ENCODE data around the gene POLR2I.
A peak's percentile ranks its signal among the peaks of the same experiment; 100 is the strongest.

Gene POLR2I

DNA sequence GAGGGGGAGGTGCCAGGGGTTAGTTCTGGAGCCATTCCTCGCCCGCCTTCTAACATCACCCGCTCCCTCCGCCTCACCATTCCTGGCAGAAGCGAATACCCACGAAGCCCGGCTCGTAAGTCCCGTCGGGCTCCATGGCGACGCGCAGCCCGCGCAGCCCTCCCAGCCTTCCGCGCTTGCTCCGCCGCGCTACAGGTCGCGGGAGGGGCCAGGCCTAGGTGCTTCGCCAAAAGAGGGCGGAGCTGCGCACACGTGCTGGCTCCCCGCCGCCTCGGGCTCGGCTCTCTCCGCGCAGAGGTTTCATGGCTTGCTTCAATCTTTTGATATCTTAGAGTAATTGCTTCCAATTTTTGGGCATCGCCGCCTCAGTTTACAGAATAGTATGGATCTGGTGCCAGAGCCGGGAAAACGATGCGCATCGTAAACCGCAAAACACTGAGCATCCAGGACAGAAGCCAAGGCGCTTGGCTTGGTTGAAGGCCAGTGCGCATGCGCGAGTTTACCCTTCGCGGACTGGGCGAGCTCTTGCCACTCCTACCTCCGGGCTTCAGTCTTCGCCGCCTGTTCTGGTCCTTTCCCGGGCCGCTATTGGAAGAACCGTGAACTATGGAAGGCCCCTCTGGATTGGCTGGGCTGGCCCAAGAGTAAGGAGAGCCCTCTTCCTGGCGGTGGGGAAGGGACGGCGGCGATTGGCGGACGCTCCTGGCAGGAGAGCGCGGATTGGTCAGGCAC is at the start of gene POLR2I:
Gene POLR2I (minus strand): TSS at position 155 of the 732 bp plus-strand sequence. CDS start 19 bp downstream, at position 136.
- Histone ChIP-seq H3K36me3 (ENCODE audit: low read depth) (peaks cover 38% of the 10 kb centered on the region), H3K27ac (ENCODE audit: poor library complexity, severe bottlenecking) (peak within 1 kb of the TSS; percentile 66), H3K9me3 (ENCODE audit: severe bottlenecking) (no peaks in the 10 kb centered on the region), H3K4me3 (ENCODE audit: severe bottlenecking) (peak within 1 kb of the TSS; percentile 63), H3K27me3 (ENCODE audit: insufficient read depth, poor library complexity, severe bottlenecking) (no peaks in the 10 kb centered on the region), H3K4me1 (ENCODE audit: insufficient read depth, poor library complexity, severe bottlenecking) (no peaks in the 10 kb centered on the region)
- DNase-seq (ENCODE audit: low spot score): peak; percentile 100
- peak; percentile 97 for ATAC-seq (ENCODE audit: low read depth)
- TF ChIP-seq, protein P1, sequence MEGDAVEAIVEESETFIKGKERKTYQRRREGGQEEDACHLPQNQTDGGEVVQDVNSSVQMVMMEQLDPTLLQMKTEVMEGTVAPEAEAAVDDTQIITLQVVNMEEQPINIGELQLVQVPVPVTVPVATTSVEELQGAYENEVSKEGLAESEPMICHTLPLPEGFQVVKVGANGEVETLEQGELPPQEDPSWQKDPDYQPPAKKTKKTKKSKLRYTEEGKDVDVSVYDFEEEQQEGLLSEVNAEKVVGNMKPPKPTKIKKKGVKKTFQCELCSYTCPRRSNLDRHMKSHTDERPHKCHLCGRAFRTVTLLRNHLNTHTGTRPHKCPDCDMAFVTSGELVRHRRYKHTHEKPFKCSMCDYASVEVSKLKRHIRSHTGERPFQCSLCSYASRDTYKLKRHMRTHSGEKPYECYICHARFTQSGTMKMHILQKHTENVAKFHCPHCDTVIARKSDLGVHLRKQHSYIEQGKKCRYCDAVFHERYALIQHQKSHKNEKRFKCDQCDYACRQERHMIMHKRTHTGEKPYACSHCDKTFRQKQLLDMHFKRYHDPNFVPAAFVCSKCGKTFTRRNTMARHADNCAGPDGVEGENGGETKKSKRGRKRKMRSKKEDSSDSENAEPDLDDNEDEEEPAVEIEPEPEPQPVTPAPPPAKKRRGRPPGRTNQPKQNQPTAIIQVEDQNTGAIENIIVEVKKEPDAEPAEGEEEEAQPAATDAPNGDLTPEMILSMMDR (IDR thresholded peaks at IDR 0.05; ENCODE audit: poor library complexity, severe bottlenecking): no peak

DNA sequence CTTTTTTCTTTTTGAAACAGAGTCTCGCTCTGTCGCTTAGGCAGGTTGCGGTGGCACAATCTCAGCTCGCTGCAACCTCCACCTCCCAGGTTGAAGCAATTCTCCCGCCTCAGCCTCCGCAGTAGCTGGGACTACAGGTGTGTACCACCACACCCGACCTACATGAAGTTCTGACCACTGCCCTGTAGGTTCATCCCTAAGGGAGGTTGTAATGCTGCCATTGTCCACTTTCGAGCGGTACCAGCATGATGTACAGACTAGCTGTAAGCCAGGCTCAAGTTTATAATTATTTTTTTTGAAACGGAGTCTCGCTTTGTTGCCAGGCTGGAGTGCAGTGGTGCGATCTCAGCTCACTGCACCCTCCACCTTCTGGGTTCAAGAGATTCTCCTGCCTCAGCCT is 49.1 kb upstream of the POLR2I start:
- TF ChIP-seq, protein P1 (IDR thresholded peaks at IDR 0.05; ENCODE audit: poor library complexity, severe bottlenecking): no peak

DNA sequence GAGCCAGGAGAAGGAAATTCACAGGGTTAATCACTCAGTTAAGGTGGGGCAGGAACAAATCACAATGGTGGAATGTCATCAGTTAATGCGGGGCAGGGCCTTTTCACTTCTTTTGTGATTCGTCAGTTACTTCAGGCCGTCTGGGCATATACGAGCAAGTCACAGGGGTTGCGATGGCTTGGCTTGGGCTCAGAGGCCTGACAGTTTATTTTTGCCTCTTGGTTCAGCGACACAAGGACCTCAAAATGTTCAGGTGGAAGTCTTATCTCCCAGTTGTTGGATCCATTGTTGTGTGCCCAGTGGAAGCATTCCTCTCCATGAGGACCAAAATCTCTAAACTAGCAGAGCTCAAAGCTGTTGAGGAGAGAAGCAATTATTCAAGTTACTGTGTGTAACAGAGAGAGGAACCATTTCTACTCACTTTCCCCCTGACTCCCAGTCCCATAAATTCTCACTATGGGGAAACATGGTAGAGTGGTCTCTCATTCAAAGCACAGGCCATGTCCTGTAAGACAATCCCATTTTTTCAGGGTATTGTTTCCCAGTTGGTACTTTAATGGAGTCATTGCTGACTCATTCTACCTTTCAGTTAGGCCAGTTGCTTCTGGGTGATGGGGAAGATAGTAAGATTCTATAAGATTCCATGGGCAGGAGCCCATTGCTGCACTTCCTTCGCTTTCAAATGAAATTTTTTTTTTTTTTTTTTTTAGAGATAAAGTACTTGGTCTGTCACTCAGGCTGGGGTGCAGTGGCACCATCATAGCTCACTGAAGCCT is 46.3 kb upstream of the POLR2I start:
- TF ChIP-seq, protein P1 (IDR thresholded peaks at IDR 0.05; ENCODE audit: poor library complexity, severe bottlenecking): no peak
- H3K9me3 ChIP-seq (ENCODE audit: severe bottlenecking): no peaks in the 10 kb centered on the region
- H3K4me1 ChIP-seq (ENCODE audit: insufficient read depth, poor library complexity, severe bottlenecking): no peaks in the 10 kb centered on the region
- H3K36me3 ChIP-seq (ENCODE audit: low read depth): peaks cover 14% of the 10 kb centered on the region
- H3K27me3 ChIP-seq (ENCODE audit: insufficient read depth, poor library complexity, severe bottlenecking): no peaks in the 10 kb centered on the region
- H3K4me3 ChIP-seq (ENCODE audit: severe bottlenecking): no peak overlapping the region
- DNase-seq (ENCODE audit: low spot score) (no peak), ATAC-seq (ENCODE audit: low read depth) (no peak)
- H3K27ac ChIP-seq (ENCODE audit: poor library complexity, severe bottlenecking): peak overlapping the region; percentile 17

More for the DNA sequence above, 49.1 kb upstream of the POLR2I start:
- H3K27ac ChIP-seq (ENCODE audit: poor library complexity, severe bottlenecking): no peak overlapping the region
- H3K4me3 ChIP-seq (ENCODE audit: severe bottlenecking): no peak overlapping the region
- no peaks in the 10 kb centered on the region for H3K27me3 ChIP-seq (ENCODE audit: insufficient read depth, poor library complexity, severe bottlenecking)
- ATAC-seq (ENCODE audit: low read depth) (no peak), DNase-seq (ENCODE audit: low spot score) (no peak)
- H3K4me1 ChIP-seq (ENCODE audit: insufficient read depth, poor library complexity, severe bottlenecking): no peaks in the 10 kb centered on the region
- H3K9me3 ChIP-seq (ENCODE audit: severe bottlenecking): no peaks in the 10 kb centered on the region
- peaks cover 19% of the 10 kb centered on the region for H3K36me3 ChIP-seq (ENCODE audit: low read depth)

DNA sequence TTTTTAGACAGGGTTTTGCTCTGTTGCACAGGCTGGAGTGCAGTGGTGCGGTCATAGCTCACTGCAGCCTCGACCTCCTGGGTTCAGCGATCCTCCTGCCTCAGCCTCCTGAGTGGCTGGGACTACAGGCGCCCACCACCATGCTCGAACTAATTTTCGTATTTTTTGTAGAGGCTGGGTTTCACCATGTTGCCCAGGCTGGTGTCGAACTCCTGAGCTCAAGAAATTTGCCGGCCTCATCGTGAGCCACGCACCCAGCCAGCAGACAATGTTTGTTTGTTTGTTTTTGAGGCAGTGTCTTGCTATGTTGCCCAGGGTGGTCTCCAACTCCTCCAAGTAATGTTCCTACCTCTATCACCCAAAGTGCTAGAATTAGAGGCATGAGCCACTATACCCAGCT is 38.5 kb upstream of the POLR2I start:
- Histone ChIP-seq H3K4me3 (ENCODE audit: severe bottlenecking) (no peak overlapping the region), H3K27ac (ENCODE audit: poor library complexity, severe bottlenecking) (no peak overlapping the region), H3K4me1 (ENCODE audit: insufficient read depth, poor library complexity, severe bottlenecking) (peaks cover 13% of the 10 kb centered on the region), H3K36me3 (ENCODE audit: low read depth) (peaks cover 45% of the 10 kb centered on the region), H3K27me3 (ENCODE audit: insufficient read depth, poor library complexity, severe bottlenecking) (no peaks in the 10 kb centered on the region), H3K9me3 (ENCODE audit: severe bottlenecking) (no peaks in the 10 kb centered on the region)
- TF ChIP-seq, protein P1 (IDR thresholded peaks at IDR 0.05; ENCODE audit: poor library complexity, severe bottlenecking): no peak
- no peak for DNase-seq (ENCODE audit: low spot score)
- no peak for ATAC-seq (ENCODE audit: low read depth)
